ENCODE results near the gene PSMG3.

PSMG3 gene

GRCh38 chr7:1548944-1549343 is 20.9 kb downstream of the PSMG3 start:
- no peaks in the 10 kb centered on the region for H3K27me3 ChIP-seq (ENCODE audit: insufficient read depth, low read depth, severe bottlenecking)
- DNase-seq: no peak
- no peak overlapping the region for H3K4me3 ChIP-seq (ENCODE audit: low read depth, low read length)
- no peaks in the 10 kb centered on the region for H3K9me3 ChIP-seq (ENCODE audit: severe bottlenecking)
- TF ChIP-seq, protein P1, sequence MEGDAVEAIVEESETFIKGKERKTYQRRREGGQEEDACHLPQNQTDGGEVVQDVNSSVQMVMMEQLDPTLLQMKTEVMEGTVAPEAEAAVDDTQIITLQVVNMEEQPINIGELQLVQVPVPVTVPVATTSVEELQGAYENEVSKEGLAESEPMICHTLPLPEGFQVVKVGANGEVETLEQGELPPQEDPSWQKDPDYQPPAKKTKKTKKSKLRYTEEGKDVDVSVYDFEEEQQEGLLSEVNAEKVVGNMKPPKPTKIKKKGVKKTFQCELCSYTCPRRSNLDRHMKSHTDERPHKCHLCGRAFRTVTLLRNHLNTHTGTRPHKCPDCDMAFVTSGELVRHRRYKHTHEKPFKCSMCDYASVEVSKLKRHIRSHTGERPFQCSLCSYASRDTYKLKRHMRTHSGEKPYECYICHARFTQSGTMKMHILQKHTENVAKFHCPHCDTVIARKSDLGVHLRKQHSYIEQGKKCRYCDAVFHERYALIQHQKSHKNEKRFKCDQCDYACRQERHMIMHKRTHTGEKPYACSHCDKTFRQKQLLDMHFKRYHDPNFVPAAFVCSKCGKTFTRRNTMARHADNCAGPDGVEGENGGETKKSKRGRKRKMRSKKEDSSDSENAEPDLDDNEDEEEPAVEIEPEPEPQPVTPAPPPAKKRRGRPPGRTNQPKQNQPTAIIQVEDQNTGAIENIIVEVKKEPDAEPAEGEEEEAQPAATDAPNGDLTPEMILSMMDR (IDR thresholded peaks at IDR 0.05; ENCODE audit: low read depth, low read length): no peak
- H3K27ac ChIP-seq: no peak overlapping the region
- H3K36me3 ChIP-seq: peaks cover 39% of the 10 kb centered on the region

DNA sequence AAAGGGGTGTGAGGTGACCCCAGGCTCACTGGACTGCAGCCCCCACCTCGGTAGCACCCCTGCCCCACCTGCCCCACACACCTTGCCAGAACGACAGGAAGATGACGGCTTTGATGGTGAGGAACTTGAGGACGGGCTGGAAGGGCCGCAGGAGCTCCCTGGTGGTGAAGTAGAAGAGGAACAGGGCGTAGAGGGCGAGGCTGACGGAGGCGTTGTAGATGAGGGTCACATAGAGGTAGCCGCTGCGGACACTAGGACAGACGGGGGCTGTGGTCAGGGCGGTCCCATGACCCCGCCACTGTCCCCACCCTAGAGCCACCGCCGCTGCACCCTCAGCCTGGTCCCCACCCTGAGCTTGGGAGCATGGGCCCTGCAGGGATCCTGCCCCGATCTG is 21.4 kb downstream of the PSMG3 start:
- no peak overlapping the region for H3K27ac ChIP-seq
- TF ChIP-seq, protein P1 (IDR thresholded peaks at IDR 0.05; ENCODE audit: low read depth, low read length): no peak
- peaks cover 39% of the 10 kb centered on the region for H3K36me3 ChIP-seq
- no peak overlapping the region for H3K4me3 ChIP-seq (ENCODE audit: low read depth, low read length)
- no peaks in the 10 kb centered on the region for H3K27me3 ChIP-seq (ENCODE audit: insufficient read depth, low read depth, severe bottlenecking)
- DNase-seq: no peak
- no peaks in the 10 kb centered on the region for H3K9me3 ChIP-seq (ENCODE audit: severe bottlenecking)

DNA sequence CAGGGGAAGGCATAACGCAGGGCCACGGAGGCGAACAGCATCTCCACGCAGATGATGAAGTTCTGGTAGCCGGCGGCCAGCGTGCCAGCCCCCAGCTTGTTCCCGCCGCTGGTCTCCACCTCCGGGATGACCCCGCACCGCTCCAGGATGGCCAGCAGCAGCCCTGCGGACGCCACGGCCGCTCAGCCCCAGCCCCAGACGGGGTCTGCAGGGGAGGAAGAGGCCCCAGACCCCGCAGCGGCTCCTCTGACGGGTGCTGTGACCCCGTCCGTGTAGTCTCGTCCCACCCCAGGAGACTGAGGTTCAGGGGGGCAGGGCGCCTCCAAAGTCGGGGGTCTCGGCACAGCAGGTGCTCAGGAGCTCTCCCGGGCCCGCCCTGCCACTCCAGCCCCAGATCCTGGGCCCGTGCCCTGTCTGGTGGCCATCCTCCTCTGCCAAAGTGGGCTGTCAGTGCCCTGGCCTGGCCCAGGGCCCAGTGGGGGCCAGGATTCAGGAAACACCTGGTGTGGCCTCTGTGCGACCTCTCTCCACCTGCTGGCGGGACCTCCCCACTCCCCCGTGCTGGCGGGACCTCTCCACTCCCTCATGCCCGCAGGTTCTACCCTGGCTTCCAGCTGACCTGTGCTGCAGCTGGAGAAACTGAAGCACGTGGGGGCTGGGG is 21.9 kb downstream of the PSMG3 start:
- TF ChIP-seq, protein P1 (IDR thresholded peaks at IDR 0.05; ENCODE audit: low read depth, low read length): no peak
- Histone ChIP-seq H3K9me3 (ENCODE audit: severe bottlenecking) (no peaks in the 10 kb centered on the region), H3K36me3 (peaks cover 39% of the 10 kb centered on the region), H3K4me3 (ENCODE audit: low read depth, low read length) (no peak overlapping the region), H3K27me3 (ENCODE audit: insufficient read depth, low read depth, severe bottlenecking) (no peaks in the 10 kb centered on the region), H3K27ac (no peak overlapping the region)
- no peak for DNase-seq

- H3K27ac ChIP-seq: no peak overlapping the region
- H3K27me3 ChIP-seq (ENCODE audit: insufficient read depth, low read depth, severe bottlenecking): no peaks in the 10 kb centered on the region
- no peak for DNase-seq
- no peak overlapping the region for H3K4me3 ChIP-seq (ENCODE audit: low read depth, low read length)
- peaks cover 41% of the 10 kb centered on the region for H3K36me3 ChIP-seq
- no peaks in the 10 kb centered on the region for H3K9me3 ChIP-seq (ENCODE audit: severe bottlenecking)
- TF ChIP-seq, protein P1 (IDR thresholded peaks at IDR 0.05; ENCODE audit: low read depth, low read length): no peak
These were observed 22.7 kb downstream of the PSMG3 start for GRCh38 chr7:1546909-1547776.

DNA sequence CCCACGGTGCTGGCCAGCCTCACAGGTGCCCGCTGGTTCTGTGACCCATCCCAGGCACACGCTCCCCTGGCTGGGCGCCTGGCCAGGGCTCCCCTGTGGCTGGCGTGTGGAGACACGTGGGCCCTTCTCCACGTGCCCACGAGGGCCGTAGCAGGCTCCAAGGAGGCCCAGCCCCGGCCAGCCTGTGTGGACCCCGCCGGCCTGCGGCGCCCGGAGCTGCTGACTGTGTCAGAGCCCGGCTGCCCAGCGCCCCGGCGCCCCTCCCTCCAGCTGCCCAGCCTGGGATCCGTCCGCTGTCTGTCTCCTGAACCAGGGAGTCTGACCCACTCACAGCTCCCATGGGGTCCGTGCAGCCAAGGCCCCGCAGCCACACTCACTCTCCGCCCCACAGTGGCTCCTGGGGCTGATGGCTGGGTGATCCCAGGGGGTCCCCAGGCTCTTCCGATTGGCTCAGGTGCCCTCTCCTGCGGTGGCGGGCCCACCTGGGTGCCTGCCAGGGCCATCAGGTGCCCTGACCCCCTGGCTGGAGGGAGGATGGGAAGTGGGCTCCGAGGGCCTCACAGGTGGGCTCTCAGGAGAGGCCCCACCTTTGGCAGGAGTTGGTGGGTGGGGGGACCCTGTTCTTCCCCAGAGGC is 23.4 kb downstream of the PSMG3 start:
- DNase-seq: no peak
- TF ChIP-seq, protein P1 (IDR thresholded peaks at IDR 0.05; ENCODE audit: low read depth, low read length): no peak
- Histone ChIP-seq H3K36me3 (peaks cover 43% of the 10 kb centered on the region), H3K9me3 (ENCODE audit: severe bottlenecking) (no peaks in the 10 kb centered on the region), H3K27me3 (ENCODE audit: insufficient read depth, low read depth, severe bottlenecking) (no peaks in the 10 kb centered on the region), H3K4me3 (ENCODE audit: low read depth, low read length) (no peak overlapping the region), H3K27ac (no peak overlapping the region)

Measured in WERI-Rb-1 (cell line).